K562 (cell line): ENCODE data around the gene LRRK2. TPM values are rescaled to one million over a fixed set of nuclear protein-coding genes. Genes with fewer than 3 reads are reported as not detected.

Experiments
- ATAC-seq: fragments of 200-7000 bp; cut with Tn5 transposase; 3 replicates; pipeline ENCODE4 v1.9.1; 2020; ENCODE audit warnings: moderate library complexity
- BruUV-seq: library from RNA; stranded (reverse); fragments of 400-500 nt; replicated peaks from 2 replicates; lab custom pipeline; 2021; lab: Mats Ljungman, UMichigan
- CTCF ChIA-PET: fragments of 300-600 bp; formaldehyde crosslinking; extraction: SDS; loops from one replicate; lab custom pipeline; 2021; ENCODE audit warnings: low intra/inter-chr PET ratio; lab: Yijun Ruan, JAX
- POLR2A ChIA-PET: fragments of 300-600, 350-650 bp; sonication (Branson Sonifier 250); formaldehyde crosslinking; extraction: SDS; loops from one replicate; lab custom pipeline; 2021; ENCODE audit warnings: antibody characterized with exemption, inconsistent platforms; lab: Yijun Ruan, JAX
- DNase-seq, 4 experiments: peaks; one replicate each; pipeline versions ENCODE4 v3.0.0 to v3.0.0-alpha.2; 2011 to 2018; ENCODE audit warnings: low spot score in 3 of 4, mixed read lengths in 3 of 4; ENCODE audit errors: extremely low read depth in 1 of 4
- FAIRE-seq: peaks from 2 replicates; lab custom pipeline; 2011; peaks lifted over from hg19 to GRCh38; lab: Jason Lieb, UNC
- H2AFZ ChIP-seq: 2 replicates; pipeline ENCODE4 v1.6.0; 2011; ENCODE audit warnings: low read depth, low read length, control low read depth, inconsistent platforms
- H3K27ac ChIP-seq: fragments of 200-600 bp; 3 replicates; pipeline ENCODE4 v1.8.0; 2011; ENCODE audit warnings: low read depth, mild to moderate bottlenecking, control low read depth, inconsistent platforms, low read length, moderate library complexity, mixed read lengths; ENCODE audit errors: extremely low read depth
- H3K27me3 ChIP-seq, 2 experiments: fragments of 300-600 bp in 1 of 2; 2 replicates in 1 of 2; 3 replicates in 1 of 2; pipeline versions ENCODE4 v1.6.0 to v1.8.0; 2011; ENCODE audit warnings: inconsistent platforms in 2 of 2, low read length in 2 of 2, mild to moderate bottlenecking in 1 of 2, mixed read lengths in 1 of 2, moderate library complexity in 1 of 2; ENCODE audit not compliant: control insufficient read depth in 2 of 2, insufficient read depth in 2 of 2
- H3K36me3 ChIP-seq: fragments of 300-600 bp; 3 replicates; pipeline ENCODE4 v1.8.0; 2011; ENCODE audit warnings: mild to moderate bottlenecking, low read length, inconsistent platforms; ENCODE audit not compliant: control insufficient read depth, insufficient read depth
- H3K4me1 ChIP-seq, 2 experiments: fragments of 200-600 bp in 1 of 2; replicated peaks in 1 of 2; 2 replicates in 1 of 2; 3 replicates in 1 of 2; pipeline versions ENCODE4 v1.5.1 to v1.8.0; 2011; ENCODE audit warnings: inconsistent platforms in 2 of 2, low read length in 2 of 2, mild to moderate bottlenecking in 1 of 2, mixed read lengths in 1 of 2, moderate library complexity in 1 of 2; ENCODE audit not compliant: control insufficient read depth in 2 of 2, insufficient read depth in 2 of 2
- H3K4me2 ChIP-seq: 2 replicates; pipeline ENCODE4 v1.6.1; 2011; ENCODE audit warnings: low read length, control low read depth, inconsistent platforms, mixed read lengths; ENCODE audit not compliant: insufficient read depth
- H3K4me3 ChIP-seq: fragments of 200-600 bp; sonication (generic), shearing (Covaris generic); 2 replicates; pipeline ENCODE4 v1.5.1; 2016; ENCODE audit warnings: control low read depth, inconsistent platforms
- H3K79me2 ChIP-seq: fragments of 200-600 bp; 3 replicates; pipeline ENCODE4 v1.8.0; 2011; ENCODE audit warnings: low read length, inconsistent platforms; ENCODE audit not compliant: control insufficient read depth, insufficient read depth
- H3K9ac ChIP-seq, 2 experiments: 2 replicates each; pipeline versions ENCODE4 v1.6.0 to v1.6.1; 2011; ENCODE audit warnings: low read depth in 2 of 2, low read length in 2 of 2, control low read depth in 1 of 2, inconsistent platforms in 1 of 2, mild to moderate bottlenecking in 1 of 2, mixed read lengths in 1 of 2; ENCODE audit not compliant: insufficient read depth in 1 of 2
- H3K9me1 ChIP-seq: one replicate; pipeline ENCODE4 v1.6.0; 2011; ENCODE audit warnings: inconsistent platforms, mild to moderate bottlenecking, low read length, moderate library complexity; ENCODE audit not compliant: control insufficient read depth, insufficient read depth
- H3K9me3 ChIP-seq: replicated peaks from 2 replicates; pipeline ENCODE4 v1.5.1; 2011; ENCODE audit warnings: low read depth, low read length, inconsistent platforms; ENCODE audit not compliant: control insufficient read depth, insufficient read depth
- H4K20me1 ChIP-seq: replicated peaks from 2 replicates; pipeline ENCODE4 v1.6.1; 2011; ENCODE audit warnings: low read length, inconsistent platforms, mixed read lengths; ENCODE audit not compliant: control insufficient read depth, insufficient read depth
- BHLHE40 ChIP-seq: IDR thresholded peaks from 2 replicates; pipeline ENCODE4 v1.6.1; 2011; ENCODE audit warnings: low read length, improper control_type of control experiment
- CC2D1A ChIP-seq: fragments of 450-650 bp; IDR thresholded peaks from 2 replicates; pipeline ENCODE4 v1.6.1; 2017; ENCODE audit warnings: mild to moderate bottlenecking
- DMBX1 ChIP-seq: fragments of 250-450 bp; sonication (Bioruptor Pico); IDR thresholded peaks from 2 replicates; pipeline ENCODE4 v1.8.0; 2022; ENCODE audit warnings: inconsistent platforms, mild to moderate bottlenecking, moderate library complexity, borderline replicate concordance
- ETV1 ChIP-seq: fragments of 450-650 bp; conservative IDR thresholded peaks from 2 replicates; pipeline ENCODE4 v1.6.1; 2016; ENCODE audit warnings: missing genetic modification characterization, control low read depth, low read depth, missing compliant biosample characterization
- MTF1 ChIP-seq: fragments of 250-450 bp; sonication (Bioruptor Pico); IDR thresholded peaks from 2 replicates; pipeline ENCODE4 v1.9.0; 2021; ENCODE audit warnings: moderate library complexity, mild to moderate bottlenecking, inconsistent platforms, borderline replicate concordance
- NCOA2 ChIP-seq, 2 experiments: fragments of 450-650 bp; IDR thresholded peaks; 2 replicates each; pipeline ENCODE4 v1.6.1; 2018; ENCODE audit warnings: mild to moderate bottlenecking in 2 of 2, moderate library complexity in 1 of 2; ENCODE audit not compliant: partially characterized antibody in 2 of 2
- NCOA4 ChIP-seq: fragments of 450-650 bp; IDR thresholded peaks from 2 replicates; pipeline ENCODE4 v1.6.1; 2018; ENCODE audit warnings: mild to moderate bottlenecking; ENCODE audit not compliant: partially characterized antibody
- POLR2B ChIP-seq: fragments of 450-650 bp; IDR thresholded peaks from 2 replicates; pipeline ENCODE4 v1.6.1; 2018; ENCODE audit warnings: low read depth; ENCODE audit not compliant: partially characterized antibody
- PTTG1 ChIP-seq: fragments of 450-650 bp; IDR thresholded peaks from 2 replicates; pipeline ENCODE4 v1.6.1; 2016; ENCODE audit warnings: low read depth, mild to moderate bottlenecking, missing genetic modification characterization, missing compliant biosample characterization
- RCOR1 ChIP-seq, 2 experiments: IDR thresholded peaks; 2 replicates each; pipeline ENCODE4 v1.6.1; 2012; ENCODE audit warnings: low read depth in 2 of 2, low read length in 2 of 2, borderline replicate concordance in 1 of 2, improper control_type of control experiment in 1 of 2
- SRSF3 ChIP-seq: fragments of 200-400 bp; formaldehyde crosslinking; IDR thresholded peaks from 2 replicates; pipeline ENCODE4 v1.6.1; 2016; ENCODE audit warnings: mild to moderate bottlenecking, low read length, moderate library complexity; ENCODE audit not compliant: insufficient read depth
- STAT5A ChIP-seq: IDR thresholded peaks from 2 replicates; pipeline ENCODE4 v1.6.1; 2012; ENCODE audit warnings: low read length, inconsistent platforms, borderline replicate concordance
- ZNF23 ChIP-seq: fragments of 250-450 bp; sonication (Bioruptor Pico); IDR thresholded peaks from 2 replicates; pipeline ENCODE4 v1.4.0; 2020; ENCODE audit warnings: mild to moderate bottlenecking
- ZNF232 ChIP-seq: sonication (generic); formaldehyde crosslinking; IDR thresholded peaks from 2 replicates; pipeline ENCODE4 v1.8.0; 2022; ENCODE audit warnings: mild to moderate bottlenecking, missing genetic modification reagents
- ZNF311 ChIP-seq: fragments of 250-450 bp; sonication (Bioruptor Pico); IDR thresholded peaks from 2 replicates; pipeline ENCODE4 v1.4.0; 2020; ENCODE audit warnings: mild to moderate bottlenecking, moderate library complexity
- WGBS: fragments of 100-300 bp; shearing (Covaris generic); methylation state at CpG from one replicate; pipeline ENCODE4 v1.1.6; 2016; ENCODE audit warnings: low coverage, mixed read lengths; ENCODE audit not compliant: insufficient coverage; ENCODE audit errors: missing lambda C conversion rate; 5-methylcytosine and 5-hydroxymethylcytosine counted together
- in situ Hi-C: fragments of 300-500 bp; cut with MboI; formaldehyde crosslinking; loops from 4 replicates; pipeline ENCODE4 v1.15.0; 2018; ENCODE audit warnings: inconsistent platforms, mixed read lengths
- intact Hi-C: fragments of 100-400 bp; cut with micrococcal nuclease; formaldehyde crosslinking; loops from 2 replicates; pipeline ENCODE4 v1.14.2; 2022
- polyA plus RNA-seq, 8 experiments: library from polyadenylated mRNA; depleted of rRNA in 4 of 8; stranded (reverse) in 5 of 8; unstranded in 3 of 8; fragments of >200 nt; fragmentation: Nextera tagmentation in 2 of 8; fragmentation: Illumina TruSeq in 1 of 8; extraction: Ambion mirVana in 2 of 8; extraction: Trizol in 1 of 8; gene quantifications; 2 replicates each; pipeline versions ENCODE4 v1.2.1 to v1.2.3, GENCODE V29; 2011 to 2014; ENCODE audit warnings: inconsistent platforms in 1 of 8, missing spikeins in 1 of 8
- total RNA-seq, 7 experiments: library from RNA; depleted of rRNA in 6 of 7; stranded (reverse); fragments of >200 nt in 6 of 7; fragmentation: Illumina TruSeq in 2 of 7; extraction: Trizol in 2 of 7; gene quantifications; 2 replicates each; pipeline versions ENCODE4 v1.2.1 to v1.2.3, GENCODE V29; 2011 to 2021; ENCODE audit warnings: low replicate concordance in 1 of 7
- TF ChIP-seq, protein P1 (sequence below): fragments of 450-650 bp; IDR thresholded peaks from one replicate; pipeline ENCODE4 v1.6.1; 2018; ENCODE audit warnings: mild to moderate bottlenecking, moderate library complexity; ENCODE audit not compliant: partially characterized antibody

Gene LRRK2
- total and polyA plus RNA-seq, 9 of the 15 experiments (the other 6 are each of a cell fraction or from before 2014, with no cell fraction given) = 0.03 to 0.89 (median 0.31) TPM

GRCh38 chr12:40313928-40314327 is 89.1 kb downstream of the LRRK2 start:
- no peaks in the 10 kb centered on the region; the same call in 1 of the 2 replicates for H3K9me3 ChIP-seq
- no peaks in the 10 kb centered on the region for H3K27me3 ChIP-seq
- TF ChIP-seq DMBX1 = no peak
- TF ChIP-seq RCOR1 (IDR thresholded peaks at IDR 0.05; ENCODE audit: borderline replicate concordance in 1 of 2, low read depth in 2 of 2, low read length in 2 of 2) = no peak
- no peak for TF ChIP-seq ZNF23
- no peak for TF ChIP-seq SRSF3
- TF ChIP-seq, protein P1, sequence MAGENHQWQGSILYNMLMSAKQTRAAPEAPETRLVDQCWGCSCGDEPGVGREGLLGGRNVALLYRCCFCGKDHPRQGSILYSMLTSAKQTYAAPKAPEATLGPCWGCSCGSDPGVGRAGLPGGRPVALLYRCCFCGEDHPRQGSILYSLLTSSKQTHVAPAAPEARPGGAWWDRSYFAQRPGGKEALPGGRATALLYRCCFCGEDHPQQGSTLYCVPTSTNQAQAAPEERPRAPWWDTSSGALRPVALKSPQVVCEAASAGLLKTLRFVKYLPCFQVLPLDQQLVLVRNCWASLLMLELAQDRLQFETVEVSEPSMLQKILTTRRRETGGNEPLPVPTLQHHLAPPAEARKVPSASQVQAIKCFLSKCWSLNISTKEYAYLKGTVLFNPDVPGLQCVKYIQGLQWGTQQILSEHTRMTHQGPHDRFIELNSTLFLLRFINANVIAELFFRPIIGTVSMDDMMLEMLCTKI = no peak
- TF ChIP-seq NCOA2 (IDR thresholded peaks at IDR 0.05; ENCODE audit: partially characterized antibody in 2 of 2) = no peak
- TF ChIP-seq CC2D1A = no peak
- no peak for TF ChIP-seq ETV1 (tag)
- no peak for TF ChIP-seq ZNF232
- TF ChIP-seq NCOA4 = no peak
- no peak for TF ChIP-seq BHLHE40
- TF ChIP-seq POLR2B = no peak
- no peak for TF ChIP-seq STAT5A
- no peak for TF ChIP-seq ZNF311 (CRISPR knock-in tag)
- TF ChIP-seq PTTG1 (tag) = no peak
- TF ChIP-seq MTF1 (CRISPR knock-in tag) = no peak
- TF ChIP-seq, all 486 proteins: peak for 0
- ChIA-PET CTCF (no interaction called here), POLR2A (no interaction called here)
- no peak overlapping the region for H3K4me3 ChIP-seq
- H3K4me2 ChIP-seq = no peak overlapping the region
- no peaks in the 10 kb centered on the region for H3K9me1 ChIP-seq
- H3K36me3 ChIP-seq = no peaks in the 10 kb centered on the region
- FAIRE-seq = no peak
- H3K27ac ChIP-seq = no peak overlapping the region
- no peak for ATAC-seq
- BruUV-seq = no TSS peak
- H3K4me1 ChIP-seq = no peaks in the 10 kb centered on the region
- H3K79me2 ChIP-seq = no peaks in the 10 kb centered on the region
- no peaks in the 10 kb centered on the region for H4K20me1 ChIP-seq
- no peak overlapping the region for H2AFZ ChIP-seq
- DNase-seq = no peak
- no peak overlapping the region for H3K9ac ChIP-seq
- in situ Hi-C loops = no loop called here
- intact Hi-C loops = no loop called here
- 10% methylated on average over 10 of the region's 10 CpGs for WGBS
